ENCODE measurements around the gene ZNF157. TPM values are rescaled to one million over a fixed set of nuclear protein-coding genes. Genes with fewer than 3 reads are reported as not detected.
A peak's percentile ranks its signal among the peaks of the same experiment; 100 is the strongest.
"Not testable (repeated sequence)": the region's sequence is repeated elsewhere in the genome, so short reads cannot be mapped to it uniquely, and the experiment has no call there.

Gene ZNF157
- polyA plus RNA-seq, 4 donors: 0.04 to 0.12 TPM; not detected in 2

- Histone ChIP-seq H3K4me3 (ENCODE audit: low read depth in 1 of 3, low read length in 3 of 3) (peak overlapping the region in 1 of 3 donors; percentile 26), H3K4me1 (ENCODE audit: control insufficient read depth in 3 of 3, insufficient read depth in 2 of 3, low read depth in 1 of 3, low read length in 2 of 3) (peaks cover 0 to 3% (median 0%) of the 10 kb centered on the region in 3 donors), H3K27me3 (ENCODE audit: control insufficient read depth in 3 of 3, insufficient read depth in 3 of 3, low read length in 3 of 3) (no peaks in the 10 kb centered on the region), H3K9me3 (ENCODE audit: control insufficient read depth in 2 of 2, insufficient read depth in 1 of 2, low read depth in 1 of 2, low read length in 1 of 2) (no peaks in the 10 kb centered on the region), H3K27ac (ENCODE audit: low read depth in 1 of 3, low read length in 2 of 3) (peak overlapping the region in 2 of 3 donors; percentile 80 to 91), H3K36me3 (ENCODE audit: control insufficient read depth in 3 of 3, insufficient read depth in 2 of 3, low read depth in 1 of 3, low read length in 3 of 3) (no peaks in the 10 kb centered on the region)
- DNase-seq (peak; percentile 36 to 76), FAIRE-seq (peak; percentile 59)
- WGBS, 3 donors: 12 to 39% (median 36%) methylated on average over 13 of the region's 13 CpGs
These were observed 8.6 kb upstream of the ZNF157 start for GRCh38 chrX:47361538-47362511.

GRCh38 chrX:47366041-47366722 is 4.2 kb upstream of the ZNF157 start:
- Histone ChIP-seq H3K9me3 (ENCODE audit: control insufficient read depth in 2 of 2, insufficient read depth in 1 of 2, low read depth in 1 of 2, low read length in 1 of 2) (no peaks in the 10 kb centered on the region), H3K36me3 (ENCODE audit: control insufficient read depth in 3 of 3, insufficient read depth in 2 of 3, low read depth in 1 of 3, low read length in 3 of 3) (no peaks in the 10 kb centered on the region), H3K4me3 (ENCODE audit: low read depth in 1 of 3, low read length in 3 of 3) (peak overlapping the region in 1 of 3 donors; percentile 45), H3K4me1 (ENCODE audit: control insufficient read depth in 3 of 3, insufficient read depth in 2 of 3, low read depth in 1 of 3, low read length in 2 of 3) (peaks cover 0 to 3% (median 0%) of the 10 kb centered on the region in 3 donors), H3K27ac (ENCODE audit: low read depth in 1 of 3, low read length in 2 of 3) (peak overlapping the region in 1 of 3 donors; percentile 58), H3K27me3 (ENCODE audit: control insufficient read depth in 3 of 3, insufficient read depth in 3 of 3, low read length in 3 of 3) (no peaks in the 10 kb centered on the region)
- FAIRE-seq (no peak), DNase-seq (peak; percentile 42 to 77)
- 5 to 41% (median 16%) methylated on average over 29 to 32 of the region's 32 CpGs for WGBS, 3 donors

- Histone ChIP-seq H3K27ac (ENCODE audit: low read depth in 1 of 3, low read length in 2 of 3) (no peak overlapping the region), H3K9me3 (ENCODE audit: control insufficient read depth in 2 of 2, insufficient read depth in 1 of 2, low read depth in 1 of 2, low read length in 1 of 2) (no peaks in the 10 kb centered on the region), H3K4me3 (ENCODE audit: low read depth in 1 of 3, low read length in 3 of 3) (no peak overlapping the region), H3K27me3 (ENCODE audit: control insufficient read depth in 3 of 3, insufficient read depth in 3 of 3, low read length in 3 of 3) (no peaks in the 10 kb centered on the region), H3K4me1 (ENCODE audit: control insufficient read depth in 3 of 3, insufficient read depth in 2 of 3, low read depth in 1 of 3, low read length in 2 of 3) (no peaks in the 10 kb centered on the region), H3K36me3 (ENCODE audit: control insufficient read depth in 3 of 3, insufficient read depth in 2 of 3, low read depth in 1 of 3, low read length in 3 of 3) (no peaks in the 10 kb centered on the region)
- WGBS, 3 donors: 55 to 63% (median 60%) methylated on average over 5 of the region's 5 CpGs
- DNase-seq (no peak), FAIRE-seq (no peak)
These were observed 2.8 kb downstream of the ZNF157 start for GRCh38 chrX:47373198-47373597.

- no peak for FAIRE-seq
- Histone ChIP-seq H3K4me3 (ENCODE audit: low read depth in 1 of 3, low read length in 3 of 3) (no peak overlapping the region), H3K36me3 (ENCODE audit: control insufficient read depth in 3 of 3, insufficient read depth in 2 of 3, low read depth in 1 of 3, low read length in 3 of 3) (no peaks in the 10 kb centered on the region), H3K9me3 (ENCODE audit: control insufficient read depth in 2 of 2, insufficient read depth in 1 of 2, low read depth in 1 of 2, low read length in 1 of 2) (no peaks in the 10 kb centered on the region), H3K4me1 (ENCODE audit: control insufficient read depth in 3 of 3, insufficient read depth in 2 of 3, low read depth in 1 of 3, low read length in 2 of 3) (peaks cover 0 to 3% (median 0%) of the 10 kb centered on the region in 3 donors), H3K27ac (ENCODE audit: low read depth in 1 of 3, low read length in 2 of 3) (no peak overlapping the region), H3K27me3 (ENCODE audit: control insufficient read depth in 3 of 3, insufficient read depth in 3 of 3, low read length in 3 of 3) (peaks cover 0 to 2% (median 0%) of the 10 kb centered on the region in 3 donors)
- WGBS, 3 donors: 19 to 38% (median 32%) methylated on average over 10 of the region's 10 CpGs
- peak in 1 of 2 donors; percentile 62 for DNase-seq
These were observed 9.9 kb downstream of the ZNF157 start for GRCh38 chrX:47380268-47380667.

GRCh38 chrX:47380837-47381236 is 10.5 kb downstream of the ZNF157 start:
- H3K27me3 ChIP-seq (ENCODE audit: control insufficient read depth in 3 of 3, insufficient read depth in 3 of 3, low read length in 3 of 3); FAIRE-seq; H3K4me1 ChIP-seq (ENCODE audit: control insufficient read depth in 3 of 3, insufficient read depth in 2 of 3, low read depth in 1 of 3, low read length in 2 of 3); H3K27ac ChIP-seq (ENCODE audit: low read depth in 1 of 3, low read length in 2 of 3); H3K36me3 ChIP-seq (ENCODE audit: control insufficient read depth in 3 of 3, insufficient read depth in 2 of 3, low read depth in 1 of 3, low read length in 3 of 3); H3K9me3 ChIP-seq (ENCODE audit: control insufficient read depth in 2 of 2, insufficient read depth in 1 of 2, low read depth in 1 of 2, low read length in 1 of 2); H3K4me3 ChIP-seq (ENCODE audit: low read depth in 1 of 3, low read length in 3 of 3): not testable (repeated sequence)
- peak in 1 of 2 donors; percentile 43 for DNase-seq

GRCh38 chrX:47384502-47384901 is 14.1 kb downstream of the ZNF157 start:
- no peaks in the 10 kb centered on the region for H3K36me3 ChIP-seq (ENCODE audit: control insufficient read depth in 3 of 3, insufficient read depth in 2 of 3, low read depth in 1 of 3, low read length in 3 of 3)
- H3K27ac ChIP-seq (ENCODE audit: low read depth in 1 of 3, low read length in 2 of 3): no peak overlapping the region
- H3K4me1 ChIP-seq (ENCODE audit: control insufficient read depth in 3 of 3, insufficient read depth in 2 of 3, low read depth in 1 of 3, low read length in 2 of 3): peaks cover 0 to 3% (median 0%) of the 10 kb centered on the region in 3 donors
- DNase-seq (peak; percentile 74 to 77), FAIRE-seq (no peak)
- H3K4me3 ChIP-seq (ENCODE audit: low read depth in 1 of 3, low read length in 3 of 3): no peak overlapping the region
- 0 to 3% (median 2%) methylated on average over 8 of the region's 8 CpGs for WGBS, 3 donors
- no peaks in the 10 kb centered on the region for H3K9me3 ChIP-seq (ENCODE audit: control insufficient read depth in 2 of 2, insufficient read depth in 1 of 2, low read depth in 1 of 2, low read length in 1 of 2)
- peaks cover 0 to 5% (median 0%) of the 10 kb centered on the region in 3 donors for H3K27me3 ChIP-seq (ENCODE audit: control insufficient read depth in 3 of 3, insufficient read depth in 3 of 3, low read length in 3 of 3)

- Histone ChIP-seq H3K9me3 (ENCODE audit: control insufficient read depth in 2 of 2, insufficient read depth in 1 of 2, low read depth in 1 of 2, low read length in 1 of 2) (no peaks in the 10 kb centered on the region), H3K36me3 (ENCODE audit: control insufficient read depth in 3 of 3, insufficient read depth in 2 of 3, low read depth in 1 of 3, low read length in 3 of 3) (no peaks in the 10 kb centered on the region), H3K4me1 (ENCODE audit: control insufficient read depth in 3 of 3, insufficient read depth in 2 of 3, low read depth in 1 of 3, low read length in 2 of 3) (no peaks in the 10 kb centered on the region), H3K27ac (ENCODE audit: low read depth in 1 of 3, low read length in 2 of 3) (no peak overlapping the region), H3K27me3 (ENCODE audit: control insufficient read depth in 3 of 3, insufficient read depth in 3 of 3, low read length in 3 of 3) (peaks cover 0 to 3% (median 0%) of the 10 kb centered on the region in 3 donors), H3K4me3 (ENCODE audit: low read depth in 1 of 3, low read length in 3 of 3) (no peak overlapping the region)
- DNase-seq: no peak
- 56 to 62% (median 61%) methylated on average over 1 of the region's 1 CpG for WGBS, 3 donors
- FAIRE-seq: no peak
These were observed 20.4 kb downstream of the ZNF157 start for GRCh38 chrX:47390780-47391179.

GRCh38 chrX:47413179-47413594 is 42.8 kb downstream of the ZNF157 start:
- no peak for DNase-seq
- H3K36me3 ChIP-seq (ENCODE audit: control insufficient read depth in 3 of 3, insufficient read depth in 2 of 3, low read depth in 1 of 3, low read length in 3 of 3): peaks cover 0 to 1% (median 0%) of the 10 kb centered on the region in 3 donors
- no peak overlapping the region for H3K27ac ChIP-seq (ENCODE audit: low read depth in 1 of 3, low read length in 2 of 3)
- H3K27me3 ChIP-seq (ENCODE audit: control insufficient read depth in 3 of 3, insufficient read depth in 3 of 3, low read length in 3 of 3): peaks cover 0 to 2% (median 0%) of the 10 kb centered on the region in 3 donors
- 82 to 91% (median 90%) methylated on average over 8 of the region's 8 CpGs for WGBS, 3 donors
- no peaks in the 10 kb centered on the region for H3K4me1 ChIP-seq (ENCODE audit: control insufficient read depth in 3 of 3, insufficient read depth in 2 of 3, low read depth in 1 of 3, low read length in 2 of 3)
- H3K9me3 ChIP-seq (ENCODE audit: control insufficient read depth in 2 of 2, insufficient read depth in 1 of 2, low read depth in 1 of 2, low read length in 1 of 2): peaks cover 2 to 15% of the 10 kb centered on the region in 2 donors
- H3K4me3 ChIP-seq (ENCODE audit: low read depth in 1 of 3, low read length in 3 of 3): no peak overlapping the region
- FAIRE-seq: no peak

Data from small intestine (tissue), 7 donors.